HepG2 (cell line): ENCODE results near the gene SLA2. TPM values are rescaled to one million over a fixed set of nuclear protein-coding genes. Genes with fewer than 3 reads are reported as not detected.
A peak's percentile ranks its signal among the peaks of the same experiment; 100 is the strongest.

Source experiments
- CBX5 ChIP-seq: sonication (generic); formaldehyde crosslinking; IDR thresholded peaks from 2 replicates; pipeline ENCODE4 v1.4.0; 2020; ENCODE audit warnings: missing genetic modification reagents, borderline replicate concordance
- DPF2 ChIP-seq: sonication (generic); formaldehyde crosslinking; IDR thresholded peaks from 2 replicates; pipeline ENCODE4 v1.4.0; 2020; ENCODE audit warnings: mild to moderate bottlenecking, low read depth, missing genetic modification reagents, borderline replicate concordance
- ELF4 ChIP-seq: sonication (generic); formaldehyde crosslinking; IDR thresholded peaks from 2 replicates; pipeline ENCODE4 v1.5.0; 2020; ENCODE audit warnings: missing genetic modification reagents, mild to moderate bottlenecking, moderate library complexity, borderline replicate concordance
- JARID2 ChIP-seq: sonication (generic); formaldehyde crosslinking; IDR thresholded peaks from 2 replicates; pipeline ENCODE4 v1.8.1; 2023; ENCODE audit warnings: missing genetic modification reagents, inconsistent platforms; ENCODE audit not compliant: insufficient replicate concordance
- KDM4B ChIP-seq: sonication (generic); formaldehyde crosslinking; IDR thresholded peaks from 2 replicates; pipeline ENCODE4 v1.4.0; 2020; ENCODE audit warnings: missing genetic modification reagents
- MIER3 ChIP-seq: IDR thresholded peaks from 2 replicates; pipeline ENCODE4 v1.6.1; 2016; ENCODE audit warnings: missing compliant biosample characterization, borderline replicate concordance
- RAD51 ChIP-seq: fragments of 450-650 bp; IDR thresholded peaks from 2 replicates; pipeline ENCODE4 v1.6.1; 2016; ENCODE audit warnings: borderline replicate concordance
- RFX3 ChIP-seq: IDR thresholded peaks from 2 replicates; pipeline ENCODE4 v1.6.1; 2016; ENCODE audit warnings: missing biosample characterization, missing genetic modification reagents
- SALL2 ChIP-seq: sonication (generic); formaldehyde crosslinking; IDR thresholded peaks from 2 replicates; pipeline ENCODE4 v1.8.1; 2023; ENCODE audit warnings: mild to moderate bottlenecking, missing genetic modification reagents, inconsistent platforms
- ZNF124 ChIP-seq: sonication (generic); formaldehyde crosslinking; IDR thresholded peaks from 2 replicates; pipeline ENCODE4 v1.4.0; 2020; ENCODE audit warnings: missing genetic modification reagents
- ZNF747 ChIP-seq: sonication (generic); formaldehyde crosslinking; IDR thresholded peaks from 2 replicates; pipeline ENCODE4 v1.8.1; 2023; ENCODE audit warnings: missing genetic modification reagents, mild to moderate bottlenecking, borderline replicate concordance
- ZSCAN30 ChIP-seq: sonication (generic); formaldehyde crosslinking; IDR thresholded peaks from 2 replicates; pipeline ENCODE4 v1.5.0; 2020; ENCODE audit warnings: mild to moderate bottlenecking, missing genetic modification reagents
- polyA plus RNA-seq, 8 experiments: library from polyadenylated mRNA; depleted of rRNA in 3 of 8; stranded (reverse) in 7 of 8; unstranded in 1 of 8; fragments of >200 nt; fragmentation: Illumina TruSeq in 4 of 8; extraction: Trizol in 4 of 8; gene quantifications; 2 replicates each; pipeline versions ENCODE4 v1.2.1 to v1.2.3, GENCODE V29; 2011 to 2016; ENCODE audit warnings: low read depth in 4 of 8, missing spikeins in 1 of 8, mixed read lengths in 1 of 8; ENCODE audit not compliant: insufficient read depth in 1 of 8
- total RNA-seq, 5 experiments: library from RNA; depleted of rRNA; stranded (reverse); fragments of >200 nt; fragmentation: Illumina TruSeq; extraction: Trizol; gene quantifications; 2 replicates each; pipeline ENCODE4 v1.2.3, GENCODE V29; 2016; ENCODE audit warnings: low read depth in 1 of 5
- TF ChIP-seq, protein P1 (sequence below): sonication (generic); formaldehyde crosslinking; IDR thresholded peaks from 2 replicates; pipeline ENCODE4 v1.5.1; 2020; ENCODE audit warnings: mild to moderate bottlenecking, missing genetic modification reagents, borderline replicate concordance
- TF ChIP-seq, protein P2 (sequence below): sonication (generic); formaldehyde crosslinking; conservative IDR thresholded peaks from 2 replicates; pipeline ENCODE4 v1.4.0; 2020; ENCODE audit warnings: missing genetic modification reagents
- TF ChIP-seq, protein P3 (sequence below): sonication (generic); formaldehyde crosslinking; IDR thresholded peaks from 2 replicates; pipeline ENCODE4 v1.9.0; 2021; ENCODE audit warnings: missing genetic modification reagents, borderline replicate concordance
- TF ChIP-seq, protein P4 (sequence below): sonication (generic); formaldehyde crosslinking; IDR thresholded peaks from 2 replicates; pipeline ENCODE4 v1.8.1; 2023; ENCODE audit warnings: mild to moderate bottlenecking, missing genetic modification reagents, borderline replicate concordance
- TF ChIP-seq, protein P5 (sequence below): sonication (generic); formaldehyde crosslinking; IDR thresholded peaks from 2 replicates; pipeline ENCODE4 v1.8.1; 2023; ENCODE audit warnings: mild to moderate bottlenecking, missing genetic modification reagents

The SLA2 gene
- total and polyA plus RNA-seq, 2 of the 13 experiments (the other 11 are each of a cell fraction or from before 2014, with no cell fraction given), result 1.6 to 3.6 TPM

DNA sequence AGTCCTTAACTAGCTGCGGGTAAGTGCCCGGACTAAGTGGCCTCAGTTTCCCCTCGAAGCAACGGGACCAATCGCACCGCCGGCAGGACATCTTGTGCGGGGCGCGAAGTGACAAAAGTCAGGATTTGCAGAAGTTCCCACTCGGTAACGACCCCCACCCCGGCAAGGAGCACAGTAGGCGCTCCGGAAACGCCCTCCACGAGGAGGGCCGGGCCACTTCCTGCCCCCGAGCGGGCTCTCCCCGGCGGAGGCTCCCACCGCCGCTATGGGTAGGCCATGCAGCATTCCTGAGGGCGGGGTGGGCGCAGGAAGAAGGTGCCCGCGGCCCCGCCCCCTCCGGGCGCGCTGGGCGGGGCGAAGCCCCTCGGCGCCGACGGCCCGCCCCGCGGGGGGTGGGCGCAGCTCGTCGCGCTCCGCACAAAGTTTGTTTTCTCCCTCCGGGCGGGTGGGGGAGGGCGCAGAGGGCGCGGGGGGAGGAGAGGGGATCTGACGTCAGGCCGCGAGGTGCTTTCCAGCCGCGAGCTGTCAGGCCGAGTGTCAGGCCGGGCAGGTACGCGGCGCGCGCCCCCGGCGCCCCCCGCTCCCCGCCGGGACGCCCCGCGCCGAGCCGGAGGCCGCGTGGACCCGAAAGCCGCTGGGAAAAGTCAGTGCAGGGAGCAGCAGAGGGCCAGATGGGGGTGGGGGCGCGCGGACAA lies 72.7 kb downstream of the SLA2 start, which contains the start of gene TGIF2 (continued):
- TF ChIP-seq KDM4B (CRISPR knock-in tag) (0 out of 2 replicates have a peak, but pooled peaks have one; percentile 77), SALL2 (CRISPR knock-in tag) (peak; percentile 63), MIER3 (CRISPR knock-in tag) (no peak), CBX5 (no peak), ZNF747 (peak; percentile 89), RAD51 (no peak), DPF2 (CRISPR knock-in tag) (no peak), ZNF124 (CRISPR knock-in tag) (peak; percentile 43; the same call in 1 of the 2 replicates), RFX3 (CRISPR knock-in tag) (no peak), ELF4 (CRISPR knock-in tag) (no peak), ZSCAN30 (CRISPR knock-in tag) (no peak), JARID2 (no peak)
- TF ChIP-seq, protein P1, sequence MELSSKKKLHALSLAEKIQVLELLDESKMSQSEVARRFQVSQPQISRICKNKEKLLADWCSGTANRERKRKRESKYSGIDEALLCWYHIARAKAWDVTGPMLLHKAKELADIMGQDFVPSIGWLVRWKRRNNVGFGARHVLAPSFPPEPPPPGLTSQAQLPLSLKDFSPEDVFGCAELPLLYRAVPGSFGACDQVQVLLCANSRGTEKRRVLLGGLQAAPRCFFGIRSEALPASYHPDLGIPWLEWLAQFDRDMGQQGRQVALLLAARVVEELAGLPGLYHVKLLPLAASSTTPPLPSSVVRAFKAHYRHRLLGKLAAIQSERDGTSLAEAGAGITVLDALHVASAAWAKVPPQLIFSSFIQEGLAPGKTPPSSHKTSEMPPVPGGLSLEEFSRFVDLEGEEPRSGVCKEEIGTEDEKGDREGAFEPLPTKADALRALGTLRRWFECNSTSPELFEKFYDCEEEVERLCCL, result 0 out of 2 replicates have a peak, but pooled peaks have one; percentile 58
- TF ChIP-seq, protein P2, sequence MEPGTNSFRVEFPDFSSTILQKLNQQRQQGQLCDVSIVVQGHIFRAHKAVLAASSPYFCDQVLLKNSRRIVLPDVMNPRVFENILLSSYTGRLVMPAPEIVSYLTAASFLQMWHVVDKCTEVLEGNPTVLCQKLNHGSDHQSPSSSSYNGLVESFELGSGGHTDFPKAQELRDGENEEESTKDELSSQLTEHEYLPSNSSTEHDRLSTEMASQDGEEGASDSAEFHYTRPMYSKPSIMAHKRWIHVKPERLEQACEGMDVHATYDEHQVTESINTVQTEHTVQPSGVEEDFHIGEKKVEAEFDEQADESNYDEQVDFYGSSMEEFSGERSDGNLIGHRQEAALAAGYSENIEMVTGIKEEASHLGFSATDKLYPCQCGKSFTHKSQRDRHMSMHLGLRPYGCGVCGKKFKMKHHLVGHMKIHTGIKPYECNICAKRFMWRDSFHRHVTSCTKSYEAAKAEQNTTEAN (CRISPR knock-in tag), result peak; percentile 75; the same call in 1 of the 2 replicates
- TF ChIP-seq, protein P3, sequence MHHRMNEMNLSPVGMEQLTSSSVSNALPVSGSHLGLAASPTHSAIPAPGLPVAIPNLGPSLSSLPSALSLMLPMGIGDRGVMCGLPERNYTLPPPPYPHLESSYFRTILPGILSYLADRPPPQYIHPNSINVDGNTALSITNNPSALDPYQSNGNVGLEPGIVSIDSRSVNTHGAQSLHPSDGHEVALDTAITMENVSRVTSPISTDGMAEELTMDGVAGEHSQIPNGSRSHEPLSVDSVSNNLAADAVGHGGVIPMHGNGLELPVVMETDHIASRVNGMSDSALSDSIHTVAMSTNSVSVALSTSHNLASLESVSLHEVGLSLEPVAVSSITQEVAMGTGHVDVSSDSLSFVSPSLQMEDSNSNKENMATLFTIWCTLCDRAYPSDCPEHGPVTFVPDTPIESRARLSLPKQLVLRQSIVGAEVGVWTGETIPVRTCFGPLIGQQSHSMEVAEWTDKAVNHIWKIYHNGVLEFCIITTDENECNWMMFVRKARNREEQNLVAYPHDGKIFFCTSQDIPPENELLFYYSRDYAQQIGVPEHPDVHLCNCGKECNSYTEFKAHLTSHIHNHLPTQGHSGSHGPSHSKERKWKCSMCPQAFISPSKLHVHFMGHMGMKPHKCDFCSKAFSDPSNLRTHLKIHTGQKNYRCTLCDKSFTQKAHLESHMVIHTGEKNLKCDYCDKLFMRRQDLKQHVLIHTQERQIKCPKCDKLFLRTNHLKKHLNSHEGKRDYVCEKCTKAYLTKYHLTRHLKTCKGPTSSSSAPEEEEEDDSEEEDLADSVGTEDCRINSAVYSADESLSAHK (CRISPR knock-in tag), result no peak
- TF ChIP-seq, protein P4, sequence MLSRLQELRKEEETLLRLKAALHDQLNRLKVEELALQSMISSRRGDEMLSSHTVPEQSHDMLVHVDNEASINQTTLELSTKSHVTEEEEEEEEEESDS (CRISPR knock-in tag), result no peak
- TF ChIP-seq, protein P5, sequence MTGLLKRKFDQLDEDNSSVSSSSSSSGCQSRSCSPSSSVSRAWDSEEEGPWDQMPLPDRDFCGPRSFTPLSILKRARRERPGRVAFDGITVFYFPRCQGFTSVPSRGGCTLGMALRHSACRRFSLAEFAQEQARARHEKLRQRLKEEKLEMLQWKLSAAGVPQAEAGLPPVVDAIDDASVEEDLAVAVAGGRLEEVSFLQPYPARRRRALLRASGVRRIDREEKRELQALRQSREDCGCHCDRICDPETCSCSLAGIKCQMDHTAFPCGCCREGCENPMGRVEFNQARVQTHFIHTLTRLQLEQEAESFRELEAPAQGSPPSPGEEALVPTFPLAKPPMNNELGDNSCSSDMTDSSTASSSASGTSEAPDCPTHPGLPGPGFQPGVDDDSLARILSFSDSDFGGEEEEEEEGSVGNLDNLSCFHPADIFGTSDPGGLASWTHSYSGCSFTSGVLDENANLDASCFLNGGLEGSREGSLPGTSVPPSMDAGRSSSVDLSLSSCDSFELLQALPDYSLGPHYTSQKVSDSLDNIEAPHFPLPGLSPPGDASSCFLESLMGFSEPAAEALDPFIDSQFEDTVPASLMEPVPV (CRISPR knock-in tag), result no peak; the same call in 1 of the 2 replicates
